ENCODE results near the gene DGCR6L.
"Not testable (repeated sequence)": the region's sequence is repeated elsewhere in the genome, so short reads cannot be mapped to it uniquely, and the experiment has no call there.

DNA sequence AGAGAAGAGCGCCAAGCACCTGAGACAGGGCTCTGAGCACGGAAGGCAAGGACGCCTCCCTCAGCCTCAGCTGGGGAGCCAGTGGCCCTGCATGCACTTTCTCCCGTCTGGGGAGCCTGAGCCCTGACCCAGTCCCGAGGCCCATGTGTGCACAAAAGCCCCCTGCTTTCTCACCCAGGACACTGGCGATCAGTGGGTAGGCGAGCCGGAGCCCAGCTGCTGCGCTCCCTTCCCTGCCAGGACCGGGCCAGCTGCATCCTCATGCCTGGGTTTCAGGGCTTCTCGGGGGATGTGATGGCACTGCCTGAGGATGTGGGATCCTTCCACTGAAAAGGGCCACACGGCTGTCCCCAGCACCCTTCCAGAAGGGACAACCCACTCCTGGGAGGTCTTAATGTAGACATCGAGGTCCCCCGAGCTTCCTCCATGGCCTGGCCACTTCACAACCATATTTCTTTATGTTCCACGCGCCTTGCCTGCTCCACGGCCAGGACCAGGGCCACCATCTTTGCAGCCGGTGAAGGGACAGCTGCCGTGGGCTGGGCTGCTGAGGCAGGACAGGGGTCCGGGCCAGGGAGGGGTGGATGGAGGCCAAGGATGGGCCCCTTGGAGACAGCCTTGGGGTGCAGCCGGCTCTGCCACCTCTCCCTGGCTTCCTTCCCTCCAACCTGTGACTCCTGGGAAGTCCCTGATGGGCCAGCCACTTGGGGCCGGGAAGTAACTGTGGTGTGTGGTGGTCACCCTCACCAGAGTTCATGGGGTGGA, 41.0 kb downstream of the DGCR6L start:
- TF ChIP-seq, protein P1, sequence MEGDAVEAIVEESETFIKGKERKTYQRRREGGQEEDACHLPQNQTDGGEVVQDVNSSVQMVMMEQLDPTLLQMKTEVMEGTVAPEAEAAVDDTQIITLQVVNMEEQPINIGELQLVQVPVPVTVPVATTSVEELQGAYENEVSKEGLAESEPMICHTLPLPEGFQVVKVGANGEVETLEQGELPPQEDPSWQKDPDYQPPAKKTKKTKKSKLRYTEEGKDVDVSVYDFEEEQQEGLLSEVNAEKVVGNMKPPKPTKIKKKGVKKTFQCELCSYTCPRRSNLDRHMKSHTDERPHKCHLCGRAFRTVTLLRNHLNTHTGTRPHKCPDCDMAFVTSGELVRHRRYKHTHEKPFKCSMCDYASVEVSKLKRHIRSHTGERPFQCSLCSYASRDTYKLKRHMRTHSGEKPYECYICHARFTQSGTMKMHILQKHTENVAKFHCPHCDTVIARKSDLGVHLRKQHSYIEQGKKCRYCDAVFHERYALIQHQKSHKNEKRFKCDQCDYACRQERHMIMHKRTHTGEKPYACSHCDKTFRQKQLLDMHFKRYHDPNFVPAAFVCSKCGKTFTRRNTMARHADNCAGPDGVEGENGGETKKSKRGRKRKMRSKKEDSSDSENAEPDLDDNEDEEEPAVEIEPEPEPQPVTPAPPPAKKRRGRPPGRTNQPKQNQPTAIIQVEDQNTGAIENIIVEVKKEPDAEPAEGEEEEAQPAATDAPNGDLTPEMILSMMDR (IDR thresholded peaks at IDR 0.05): not testable (repeated sequence)
- TF ChIP-seq POLR2AphosphoS5 (IDR thresholded peaks at IDR 0.05): not testable (repeated sequence)

Measured in breast epithelium (tissue), 3 donors.